Activated naive CD8-positive, alpha-beta T cell treated with anti-CD3 and anti-CD28 coated beads, Interleukin-2, amount 50 U/mL, for 24 hours (primary cell): ENCODE results near the gene FAM219A.
"Not testable (repeated sequence)": the region's sequence is repeated elsewhere in the genome, so short reads cannot be mapped to it uniquely, and the experiment has no call there.

Experiments
- ATAC-seq: fragments of 150-1000 bp; cut with Tn5 transposase; one replicate; pipeline ENCODE4 v1.10.0; 2021
- DNase-seq: peaks from one replicate; pipeline ENCODE4 v3.0.0; 2021
- H3K27ac Mint-ChIP-seq: one replicate; pipeline ENCODE4 v1.8.0; 2021; ENCODE audit warnings: mild to moderate bottlenecking, mixed read lengths
- H3K27me3 Mint-ChIP-seq: one replicate; pipeline ENCODE4 v1.8.0; 2021; ENCODE audit warnings: mixed read lengths
- H3K36me3 Mint-ChIP-seq: one replicate; pipeline ENCODE4 v1.8.0; 2021; ENCODE audit warnings: low read depth, mixed read lengths
- H3K4me1 Mint-ChIP-seq: one replicate; pipeline ENCODE4 v1.8.0; 2021; ENCODE audit warnings: mixed read lengths
- H3K4me3 Mint-ChIP-seq: one replicate; pipeline ENCODE4 v1.8.0; 2021; ENCODE audit warnings: mild to moderate bottlenecking, moderate library complexity, mixed read lengths
- H3K9me3 Mint-ChIP-seq: one replicate; pipeline ENCODE4 v1.8.0; 2021; ENCODE audit warnings: mixed read lengths

Gene FAM219A

DNA sequence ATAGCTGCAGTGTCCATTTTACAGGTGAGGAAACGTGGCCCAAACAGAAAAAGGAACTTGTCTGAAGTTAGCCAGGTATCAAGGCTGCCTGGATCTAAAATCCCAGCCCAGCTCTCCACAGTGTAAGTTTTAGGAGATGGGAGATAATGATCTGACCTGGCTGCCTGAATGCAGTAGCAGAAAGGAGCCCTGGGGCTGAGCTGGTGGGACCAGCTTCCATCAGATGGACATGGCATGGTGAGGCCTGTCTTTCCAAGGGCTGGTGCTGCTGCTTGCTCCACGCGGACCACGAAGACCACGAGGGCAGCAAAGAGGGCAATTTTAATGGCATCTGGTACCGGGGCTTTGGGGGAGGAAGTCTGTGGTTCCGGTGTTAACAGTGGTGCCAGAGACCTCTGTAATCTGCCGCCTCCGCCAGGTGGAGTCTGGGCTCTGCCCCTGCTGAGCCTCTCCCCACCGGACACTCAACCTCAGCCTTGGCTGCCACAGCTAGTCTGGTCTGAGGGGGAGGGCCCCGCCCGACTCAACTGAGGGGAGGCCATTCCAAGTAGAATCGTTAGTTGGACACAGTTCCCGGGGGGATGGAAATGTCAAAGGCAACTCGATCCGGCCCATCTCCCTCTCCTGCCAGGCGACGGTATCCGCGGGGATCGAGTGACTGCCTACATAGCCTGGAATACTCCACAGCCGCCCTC is 82.3 kb downstream of the FAM219A start:
- Mint-ChIP-seq H3K36me3 (peaks cover 3% of the 10 kb centered on the region), H3K27me3 (no peaks in the 10 kb centered on the region), H3K9me3 (no peaks in the 10 kb centered on the region), H3K4me1 (peaks cover 32% of the 10 kb centered on the region), H3K4me3 (peak overlapping the region; percentile 86), H3K27ac (peak overlapping the region; percentile 26)
- DNase-seq = peak; percentile 56
- ATAC-seq = no peak

DNA sequence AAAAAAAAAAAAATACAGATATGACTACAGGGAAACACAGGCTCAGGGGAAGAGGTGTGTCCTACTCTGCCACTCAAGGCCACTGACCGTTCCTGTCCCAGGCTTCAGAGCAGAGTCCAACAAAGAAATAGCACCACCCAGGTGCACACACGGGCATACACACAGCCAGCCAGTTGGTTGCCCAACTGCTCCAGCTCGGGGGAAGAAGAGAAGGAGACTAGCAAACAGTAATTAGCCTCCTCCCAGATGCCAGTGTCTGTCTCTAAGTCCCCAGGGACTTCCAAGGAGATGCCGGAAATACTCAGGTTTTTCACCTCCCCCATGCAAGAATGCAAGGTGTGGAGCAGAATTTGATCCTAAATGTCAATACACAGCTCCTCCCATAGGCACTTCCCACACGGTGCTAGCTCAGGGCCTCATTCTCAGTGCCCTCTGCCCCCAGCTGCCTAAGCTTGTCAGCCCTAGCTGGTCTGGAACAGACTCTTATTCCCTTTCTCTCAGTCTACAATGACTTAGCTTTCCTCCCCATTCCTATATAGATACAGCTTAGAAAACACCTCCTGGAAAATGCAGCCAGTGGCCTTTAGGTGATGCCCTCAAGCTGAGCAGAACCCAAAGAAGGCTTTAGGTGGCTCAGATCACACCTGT is 83.3 kb downstream of the FAM219A start:
- DNase-seq = no peak
- no peak for ATAC-seq
- H3K9me3 Mint-ChIP-seq = no peaks in the 10 kb centered on the region

DNA sequence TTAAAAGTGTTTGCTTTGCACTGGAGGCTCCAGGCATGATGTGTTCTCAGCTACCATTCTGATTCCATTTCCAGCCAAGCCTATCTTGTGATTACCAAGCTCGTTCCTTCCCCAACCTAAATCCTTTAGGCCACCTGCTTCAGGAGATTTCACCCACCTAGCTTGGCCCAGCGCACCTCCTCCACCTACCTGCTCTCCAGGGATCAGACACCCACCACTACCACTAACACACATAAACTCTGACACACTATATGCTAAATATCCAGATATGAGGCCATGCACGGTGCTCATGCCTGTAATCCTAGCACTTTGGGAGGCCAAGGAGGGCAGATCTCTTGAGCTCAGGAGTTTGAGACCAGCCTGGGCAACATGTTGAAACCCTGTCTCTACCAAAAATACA is 84.0 kb downstream of the FAM219A start:
- no peak for DNase-seq
- no peaks in the 10 kb centered on the region for H3K9me3 Mint-ChIP-seq
- no peak overlapping the region for H3K4me3 Mint-ChIP-seq
- peaks cover 6% of the 10 kb centered on the region for H3K36me3 Mint-ChIP-seq
- no peak overlapping the region for H3K27ac Mint-ChIP-seq
- no peaks in the 10 kb centered on the region for H3K27me3 Mint-ChIP-seq
- H3K4me1 Mint-ChIP-seq = peaks cover 19% of the 10 kb centered on the region
- ATAC-seq = no peak

More for the DNA sequence above, 83.3 kb downstream of the FAM219A start:
- peak overlapping the region; percentile 86 for H3K4me3 Mint-ChIP-seq
- H3K36me3 Mint-ChIP-seq = peaks cover 5% of the 10 kb centered on the region
- H3K4me1 Mint-ChIP-seq = peaks cover 26% of the 10 kb centered on the region
- H3K27ac Mint-ChIP-seq = peak overlapping the region; percentile 26
- no peaks in the 10 kb centered on the region for H3K27me3 Mint-ChIP-seq

DNA sequence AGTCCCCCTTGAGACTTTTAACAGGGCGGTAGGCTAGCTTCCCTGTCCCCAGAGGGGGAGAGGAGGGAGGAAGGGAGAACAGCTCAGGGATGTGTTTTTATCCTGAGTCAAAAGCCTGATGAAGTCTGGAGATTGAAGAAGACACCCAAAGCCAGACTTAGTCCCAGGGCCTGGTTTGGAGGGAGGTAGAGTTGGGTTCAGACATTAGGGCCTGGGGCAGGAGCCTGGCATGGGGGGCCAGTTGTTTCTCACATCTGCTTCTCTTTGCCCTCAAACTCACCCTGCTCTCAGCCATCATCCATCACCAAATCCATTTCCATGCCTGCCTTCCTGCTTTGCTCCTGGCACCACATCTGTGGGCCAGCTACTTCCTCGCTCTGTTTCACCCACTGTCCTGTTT is 84.6 kb downstream of the FAM219A start:
- no peak overlapping the region for H3K27ac Mint-ChIP-seq
- peaks cover 9% of the 10 kb centered on the region for H3K36me3 Mint-ChIP-seq
- peaks cover 16% of the 10 kb centered on the region for H3K4me1 Mint-ChIP-seq
- DNase-seq = no peak
- H3K27me3 Mint-ChIP-seq = no peaks in the 10 kb centered on the region
- no peak overlapping the region for H3K4me3 Mint-ChIP-seq
- ATAC-seq = no peak
- H3K9me3 Mint-ChIP-seq = peaks cover under 1% of the 10 kb centered on the region

DNA sequence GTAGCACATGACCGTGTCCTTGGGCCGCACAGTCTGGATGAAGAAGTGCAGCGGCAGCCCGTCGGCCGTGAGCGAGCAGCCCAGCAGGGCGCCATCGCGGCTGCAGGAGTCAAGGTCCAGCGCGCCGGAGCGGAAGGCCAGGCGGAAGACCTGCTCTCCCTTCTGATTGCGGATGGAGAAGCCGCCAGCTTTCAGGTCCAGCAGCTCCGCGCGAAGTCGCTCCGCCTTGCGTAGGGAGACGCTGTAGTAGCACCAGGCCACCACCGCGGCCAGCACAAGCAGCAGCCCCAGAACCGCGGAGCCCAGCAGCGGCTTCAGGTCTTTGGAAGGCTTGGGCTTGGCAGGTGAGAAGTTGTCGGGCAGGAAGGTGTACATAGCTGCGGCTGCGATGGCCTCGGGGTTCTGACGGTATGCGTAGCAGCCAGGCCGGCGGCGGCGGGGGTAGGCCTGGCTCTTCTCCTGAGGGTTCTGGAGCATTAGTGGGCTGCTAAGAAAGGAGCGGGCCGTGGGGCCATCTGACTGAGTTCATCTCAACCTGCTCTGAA is 85.8 kb downstream of the FAM219A start:
- Mint-ChIP-seq H3K4me1 (peaks cover 16% of the 10 kb centered on the region), H3K4me3 (no peak overlapping the region), H3K9me3 (peaks cover 5% of the 10 kb centered on the region), H3K27me3 (no peaks in the 10 kb centered on the region), H3K27ac (no peak overlapping the region), H3K36me3 (peaks cover 12% of the 10 kb centered on the region)
- DNase-seq (no peak), ATAC-seq (no peak)

DNA sequence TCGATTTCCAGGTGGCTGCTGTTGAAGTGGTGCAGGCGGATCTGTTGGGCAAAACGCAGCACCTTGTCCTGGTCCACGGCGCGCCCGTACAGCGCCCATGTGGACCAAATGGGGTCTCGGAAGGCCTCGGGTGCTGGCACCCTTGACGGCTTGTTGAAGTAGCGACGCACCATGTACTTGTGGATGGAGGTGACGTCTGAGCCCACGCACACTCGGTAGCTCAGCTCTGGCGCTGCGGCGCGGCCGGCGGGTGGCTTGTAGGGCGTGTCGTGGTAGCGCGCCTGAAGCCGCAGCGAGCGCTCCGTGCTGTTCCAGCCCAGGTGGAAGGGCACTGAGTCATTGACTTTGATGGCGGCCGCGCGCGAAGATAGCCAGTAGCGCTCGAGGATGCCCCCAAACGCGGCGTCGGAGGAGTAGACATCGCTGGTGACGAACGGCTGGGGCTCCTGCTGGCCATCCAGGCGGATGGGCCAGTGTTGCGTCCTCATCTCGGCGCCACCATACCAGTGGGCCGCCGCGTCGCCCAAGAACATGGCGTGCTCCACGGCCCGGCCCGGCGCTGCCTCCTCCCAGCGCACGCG is 86.4 kb downstream of the FAM219A start:
- H3K36me3 Mint-ChIP-seq = peaks cover 12% of the 10 kb centered on the region
- no peak for ATAC-seq
- H3K27me3 Mint-ChIP-seq = no peaks in the 10 kb centered on the region
- DNase-seq = no peak
- no peak overlapping the region for H3K4me3 Mint-ChIP-seq
- H3K4me1 Mint-ChIP-seq = peaks cover 14% of the 10 kb centered on the region
- peaks cover 9% of the 10 kb centered on the region for H3K9me3 Mint-ChIP-seq
- no peak overlapping the region for H3K27ac Mint-ChIP-seq

DNA sequence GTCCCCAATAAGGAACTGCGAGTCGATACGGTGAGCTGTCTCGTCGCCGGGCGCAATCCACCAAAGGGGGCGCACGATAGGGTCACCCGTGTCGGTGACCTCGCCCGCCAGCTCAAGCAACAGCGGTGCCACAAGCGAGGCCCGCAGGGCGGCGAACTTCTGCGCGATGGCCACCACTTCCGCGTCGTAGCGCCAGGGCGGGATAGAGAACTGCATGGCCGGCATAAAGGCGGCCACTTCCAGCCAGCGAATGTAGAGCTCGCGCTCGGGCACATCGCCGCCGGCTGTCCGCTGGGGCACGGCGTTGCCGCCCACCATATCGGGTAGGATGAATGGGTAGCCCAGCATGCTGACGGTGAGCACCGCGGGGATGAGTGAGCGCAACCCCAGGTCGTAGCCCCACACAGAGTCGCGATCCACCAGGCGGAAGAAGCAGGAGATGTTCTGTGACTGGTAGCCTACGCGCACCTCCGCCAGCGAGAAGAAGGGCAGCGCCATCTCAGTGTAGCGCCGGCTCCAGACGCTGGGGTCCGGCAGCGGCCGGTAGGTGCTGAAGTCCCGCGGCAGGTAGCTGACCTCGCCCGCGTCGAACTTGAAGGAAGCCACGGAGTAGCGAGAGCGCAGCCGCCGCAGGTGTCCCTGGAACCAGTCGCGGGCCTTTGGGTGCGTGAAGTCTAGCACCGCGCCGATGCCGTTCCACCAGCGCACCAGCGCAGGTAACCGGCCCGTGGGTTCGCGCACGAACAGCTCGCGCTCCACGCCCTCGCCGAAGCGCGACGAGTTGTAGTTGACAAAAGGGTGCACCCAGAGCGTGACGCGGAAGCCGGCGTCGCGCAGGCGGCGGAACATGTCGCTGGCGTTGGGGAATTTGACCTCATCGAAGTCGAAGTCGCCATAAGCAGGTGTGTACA is 87.1 kb downstream of the FAM219A start:
- H3K9me3 Mint-ChIP-seq = peaks cover 14% of the 10 kb centered on the region
- peaks cover 13% of the 10 kb centered on the region for H3K4me1 Mint-ChIP-seq
- no peak for DNase-seq
- H3K36me3 Mint-ChIP-seq = peaks cover 16% of the 10 kb centered on the region
- H3K4me3 Mint-ChIP-seq = peak overlapping the region; percentile 24
- no peak overlapping the region for H3K27ac Mint-ChIP-seq
- H3K27me3 Mint-ChIP-seq = no peaks in the 10 kb centered on the region
- ATAC-seq = no peak

DNA sequence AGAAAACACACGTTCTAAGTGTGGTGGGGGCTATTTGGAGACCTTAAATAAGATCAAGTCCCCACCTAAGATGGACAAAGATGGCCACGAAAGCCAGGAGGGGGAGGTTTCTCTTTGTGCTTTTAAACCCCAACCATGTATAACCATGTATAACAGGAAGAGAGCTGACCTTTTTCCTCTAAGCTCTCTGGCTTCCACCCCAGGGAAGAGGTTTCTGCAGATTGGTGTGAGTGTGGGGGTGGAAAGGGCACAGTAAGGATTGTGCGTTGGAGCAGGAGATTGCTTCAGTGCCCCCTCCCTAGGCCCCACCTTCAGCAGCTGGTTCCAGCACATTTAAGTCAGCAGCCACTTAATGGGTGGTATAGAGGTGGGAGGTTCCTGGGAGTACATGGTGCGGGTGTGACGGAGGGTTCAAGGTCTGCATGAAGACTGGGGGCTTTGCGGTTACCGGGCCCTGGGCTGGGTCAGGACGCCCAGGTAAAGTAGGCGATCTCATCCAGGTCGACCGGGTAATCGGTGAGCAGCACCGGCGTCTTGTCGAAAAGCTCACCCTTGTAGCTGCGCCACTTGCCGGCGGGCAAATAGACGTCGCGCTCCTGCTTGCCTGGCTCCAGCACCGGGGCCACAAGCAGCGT is 87.9 kb downstream of the FAM219A start:
- Mint-ChIP-seq H3K4me3 (no peak overlapping the region), H3K27me3 (no peaks in the 10 kb centered on the region), H3K27ac (no peak overlapping the region), H3K4me1 (peaks cover 5% of the 10 kb centered on the region), H3K36me3 (peaks cover 16% of the 10 kb centered on the region), H3K9me3 (peaks cover 14% of the 10 kb centered on the region)
- no peak for DNase-seq
- peak; percentile 48 for ATAC-seq

DNA sequence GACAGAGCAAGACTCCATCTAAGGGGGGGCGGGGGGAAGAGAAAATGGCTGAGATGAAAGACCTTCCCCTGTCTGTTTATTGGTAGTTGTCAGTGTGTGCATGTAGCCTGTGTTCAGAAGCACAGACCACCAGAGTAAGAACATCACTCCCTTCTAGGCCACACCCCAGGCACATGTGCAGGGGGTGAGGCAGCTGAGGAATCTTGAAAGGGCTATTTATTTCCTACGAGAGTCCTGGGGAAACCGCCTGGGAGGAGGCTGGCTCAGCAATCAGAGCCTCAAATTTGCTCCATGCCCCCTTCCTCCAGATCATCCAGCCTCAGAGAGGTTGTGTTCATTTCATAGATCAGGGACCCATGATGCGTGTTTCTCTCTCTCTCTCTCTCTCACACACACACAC is 88.7 kb downstream of the FAM219A start:
- Mint-ChIP-seq H3K27me3 (no peaks in the 10 kb centered on the region), H3K4me1 (peaks cover 3% of the 10 kb centered on the region)
- no peak for DNase-seq

DNA sequence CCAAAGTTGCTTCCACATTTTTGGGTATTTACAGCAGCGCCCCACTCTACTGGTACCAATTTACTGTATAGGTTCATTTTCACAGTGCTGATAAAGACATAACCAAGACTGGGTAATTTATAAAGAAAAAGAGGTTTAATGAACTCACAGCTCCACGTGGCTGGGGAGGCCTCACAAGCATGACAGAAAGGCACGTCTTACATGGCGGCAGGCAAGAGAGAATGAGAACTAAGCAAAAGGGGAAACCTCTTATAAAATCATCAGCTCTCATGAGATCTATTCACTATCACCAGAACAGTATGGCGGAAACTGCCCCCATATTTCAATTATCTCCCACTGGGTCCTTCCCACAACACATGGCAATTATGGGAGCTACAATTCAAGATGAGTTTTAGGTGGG is 89.6 kb downstream of the FAM219A start:
- not testable (repeated sequence) for ATAC-seq, H3K4me1 Mint-ChIP-seq, H3K27me3 Mint-ChIP-seq, H3K4me3 Mint-ChIP-seq, H3K27ac Mint-ChIP-seq, DNase-seq
- H3K9me3 Mint-ChIP-seq = peaks cover 14% of the 10 kb centered on the region
- peaks cover 16% of the 10 kb centered on the region for H3K36me3 Mint-ChIP-seq

More for the DNA sequence above, 88.7 kb downstream of the FAM219A start:
- no peak overlapping the region for H3K4me3 Mint-ChIP-seq
- no peak overlapping the region for H3K27ac Mint-ChIP-seq
- H3K36me3 Mint-ChIP-seq = peaks cover 16% of the 10 kb centered on the region
- no peak for ATAC-seq
- peaks cover 14% of the 10 kb centered on the region for H3K9me3 Mint-ChIP-seq

DNA sequence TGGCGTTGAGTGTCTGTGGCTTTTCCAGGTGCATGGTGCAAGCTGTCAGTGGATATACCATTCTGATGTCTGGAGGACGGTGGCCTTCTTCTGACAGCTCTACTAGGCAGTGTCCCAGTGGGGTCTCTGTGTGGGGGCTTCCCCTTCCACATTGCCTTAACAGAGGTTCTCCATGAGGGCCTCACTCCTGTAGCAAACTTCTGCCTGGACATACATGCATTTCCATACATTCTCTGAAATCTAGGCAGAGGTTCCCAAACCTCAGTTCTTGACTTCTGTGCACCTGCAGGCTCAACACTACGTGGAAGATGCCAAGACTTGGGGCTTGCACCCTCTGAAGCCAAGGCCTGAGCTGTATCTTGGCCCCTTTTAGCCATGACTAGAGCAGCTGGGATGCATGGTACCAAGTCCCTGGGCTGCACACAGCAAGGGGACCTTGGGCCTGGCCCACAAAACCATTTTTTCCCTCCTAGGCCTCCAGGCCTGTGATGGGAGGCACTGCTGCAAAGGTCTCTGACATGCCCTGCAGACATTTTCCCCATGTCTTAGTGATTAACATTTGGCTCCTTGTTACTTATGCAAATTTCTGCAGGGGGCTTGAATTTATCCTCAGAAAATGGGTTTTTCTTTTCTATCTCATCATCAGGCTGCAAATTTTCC is 90.5 kb downstream of the FAM219A start:
- not testable (repeated sequence) for H3K4me3 Mint-ChIP-seq, H3K27me3 Mint-ChIP-seq
- peaks cover 16% of the 10 kb centered on the region for H3K36me3 Mint-ChIP-seq

DNA sequence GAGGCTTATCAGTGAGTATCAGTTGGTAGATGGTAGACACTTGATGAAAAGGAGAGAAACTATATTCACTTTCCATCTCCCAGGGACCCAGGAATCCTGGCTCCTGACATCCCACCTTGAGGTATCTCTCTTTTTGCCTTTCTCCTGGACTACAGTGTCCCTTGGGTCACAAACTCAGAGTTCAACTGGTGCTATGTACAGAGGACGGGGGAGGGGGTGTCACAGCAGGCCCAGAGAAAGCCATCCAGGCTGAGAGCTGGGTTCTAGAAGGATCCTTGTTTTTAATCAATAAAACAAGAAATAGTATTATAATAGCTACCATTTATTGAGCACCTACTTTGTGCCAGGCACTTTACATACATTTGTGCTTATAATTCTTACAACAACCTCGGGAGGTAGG is 92.0 kb downstream of the FAM219A start:
- Mint-ChIP-seq H3K27ac (no peak overlapping the region), H3K4me1 (peaks cover 8% of the 10 kb centered on the region), H3K27me3 (no peaks in the 10 kb centered on the region), H3K36me3 (peaks cover 16% of the 10 kb centered on the region), H3K4me3 (no peak overlapping the region), H3K9me3 (peaks cover 14% of the 10 kb centered on the region)
- DNase-seq = no peak
- ATAC-seq = no peak

More for the DNA sequence above, 90.5 kb downstream of the FAM219A start:
- not testable (repeated sequence) for H3K4me1 Mint-ChIP-seq, DNase-seq, H3K27ac Mint-ChIP-seq, ATAC-seq
- peaks cover 14% of the 10 kb centered on the region for H3K9me3 Mint-ChIP-seq

DNA sequence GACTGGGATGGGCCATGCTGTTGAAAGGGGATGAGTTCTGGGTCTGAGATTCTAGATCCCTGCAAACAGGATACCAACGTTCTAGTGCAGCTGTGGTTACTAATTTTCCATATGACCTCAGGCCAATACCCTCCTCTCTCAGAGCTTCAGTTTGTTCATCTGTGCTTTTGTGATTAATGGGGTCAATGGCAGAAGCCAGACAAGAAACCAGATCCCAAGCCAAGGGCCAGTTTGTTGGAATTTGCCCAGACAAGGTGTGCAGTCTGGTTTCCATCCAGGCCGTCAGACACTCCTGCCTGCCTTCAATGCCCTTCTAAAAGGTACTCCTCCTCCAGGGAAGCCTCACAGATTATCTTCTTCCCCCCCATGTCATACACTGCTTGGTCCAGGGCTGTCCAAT is 93.1 kb downstream of the FAM219A start:
- no peak overlapping the region for H3K4me3 Mint-ChIP-seq
- no peak overlapping the region for H3K27ac Mint-ChIP-seq
- H3K27me3 Mint-ChIP-seq = no peaks in the 10 kb centered on the region
- ATAC-seq = no peak
- H3K9me3 Mint-ChIP-seq = peaks cover 14% of the 10 kb centered on the region
- H3K36me3 Mint-ChIP-seq = peaks cover 12% of the 10 kb centered on the region
- H3K4me1 Mint-ChIP-seq = peaks cover 6% of the 10 kb centered on the region
- DNase-seq = no peak
